Right hindlimb (tissue), 1 donor: ENCODE results near the gene CENPL.
"Not testable (repeated sequence)": the region's sequence is repeated elsewhere in the genome, so short reads cannot be mapped to it uniquely, and the experiment has no call there.

Experiments
- DNase-seq: peaks from one replicate; pipeline ENCODE4 v3.0.0-alpha.2; 2018

Gene CENPL

GRCh38 chr1:173856903-173857302, 32.2 kb upstream of the CENPL start:
- DNase-seq, result no peak

DNA sequence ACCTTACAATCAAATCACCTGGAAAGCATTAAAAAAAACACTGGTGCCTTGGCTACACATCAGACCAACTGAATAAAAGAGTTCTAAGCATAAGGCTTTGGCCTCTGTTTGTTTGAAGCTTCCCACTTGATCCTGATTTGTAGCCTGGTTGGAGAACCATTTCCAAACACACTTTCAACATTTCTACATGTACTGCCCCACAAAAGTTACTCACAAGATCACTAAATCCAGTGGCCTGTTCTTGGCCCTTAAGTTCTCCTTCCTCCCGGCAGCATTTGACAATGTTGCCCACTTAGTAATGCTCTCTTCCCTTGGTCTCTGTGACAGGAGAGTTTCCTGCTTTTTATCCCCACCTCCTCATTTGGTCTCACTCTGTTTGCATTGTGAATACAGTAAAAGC, 31.3 kb upstream of the CENPL start:
- no peak for DNase-seq

DNA sequence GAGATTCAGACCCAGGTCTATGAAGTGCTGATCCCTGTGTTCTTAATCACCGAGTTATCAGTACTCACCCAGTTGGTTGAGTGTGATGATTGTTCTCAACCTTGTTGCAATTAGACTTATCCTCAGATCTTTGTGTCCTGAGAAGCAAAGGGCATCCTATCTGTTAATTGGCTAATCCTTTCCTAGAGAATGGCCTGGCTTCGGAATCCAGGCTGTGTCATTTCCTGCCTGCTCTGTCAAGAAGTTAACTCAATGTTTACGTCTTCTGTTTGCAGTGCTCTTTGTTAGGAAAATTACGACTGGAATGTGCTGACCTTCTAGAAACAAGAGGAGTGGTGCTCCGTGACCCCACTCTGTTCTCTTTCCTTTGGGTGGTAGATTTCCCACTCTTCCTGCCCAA, 28.4 kb upstream of the CENPL start:
- no peak for DNase-seq

- no peak for DNase-seq
Observed at GRCh38 chr1:173852105-173852504, 27.4 kb upstream of the CENPL start.

DNA sequence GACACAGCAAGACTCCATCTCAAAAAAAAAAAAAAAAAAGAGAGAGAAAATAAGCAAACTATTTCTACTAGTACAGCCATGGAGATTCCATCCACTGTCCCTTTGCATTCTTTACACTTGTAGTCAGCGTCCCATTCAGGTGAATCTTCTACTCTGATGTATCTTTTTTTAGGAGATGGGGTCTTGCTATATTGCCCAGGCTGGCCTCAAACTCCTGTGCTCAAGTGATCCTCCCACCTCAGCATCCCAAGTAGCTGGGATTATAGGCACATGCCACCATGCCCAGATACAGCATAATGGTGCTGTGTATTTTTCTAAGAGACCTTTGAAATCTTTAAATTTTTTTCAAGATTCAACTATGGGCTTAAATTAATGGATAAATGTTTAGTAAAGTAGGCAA, 8.1 kb upstream of the CENPL start:
- no peak for DNase-seq

GRCh38 chr1:173827611-173828010, 2.9 kb upstream of the CENPL start:
- no peak for DNase-seq

DNA sequence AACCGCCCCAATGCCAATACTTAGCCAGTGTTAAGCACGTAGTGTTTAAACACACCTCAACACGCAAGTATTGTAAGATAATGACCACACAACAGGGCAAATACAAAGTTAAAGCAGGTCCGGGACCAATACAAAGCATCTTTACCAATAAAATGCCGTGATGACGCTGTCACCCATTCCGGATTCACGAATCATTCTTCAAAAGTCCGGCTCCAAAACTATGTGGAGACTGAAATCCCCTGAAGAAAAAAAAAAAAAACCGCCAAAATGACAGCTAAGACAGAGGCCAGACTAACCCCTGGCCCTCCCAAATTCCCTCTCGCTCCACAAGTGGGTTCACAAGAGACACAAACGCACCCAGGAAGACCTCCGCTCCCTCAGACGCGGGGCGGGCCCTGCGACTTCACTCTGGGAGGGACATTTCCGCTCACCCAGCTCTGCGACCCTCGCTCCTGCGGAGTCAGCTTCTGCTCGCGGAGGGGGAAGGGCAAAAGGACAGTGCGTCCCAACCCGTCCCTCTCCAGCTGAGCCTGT, 835 bp downstream of the CENPL start:
- no peak for DNase-seq

GRCh38 chr1:173821680-173822079, 3.0 kb downstream of the CENPL start:
- no peak for DNase-seq

GRCh38 chr1:173818459-173818858, 6.2 kb downstream of the CENPL start:
- no peak for DNase-seq

DNA sequence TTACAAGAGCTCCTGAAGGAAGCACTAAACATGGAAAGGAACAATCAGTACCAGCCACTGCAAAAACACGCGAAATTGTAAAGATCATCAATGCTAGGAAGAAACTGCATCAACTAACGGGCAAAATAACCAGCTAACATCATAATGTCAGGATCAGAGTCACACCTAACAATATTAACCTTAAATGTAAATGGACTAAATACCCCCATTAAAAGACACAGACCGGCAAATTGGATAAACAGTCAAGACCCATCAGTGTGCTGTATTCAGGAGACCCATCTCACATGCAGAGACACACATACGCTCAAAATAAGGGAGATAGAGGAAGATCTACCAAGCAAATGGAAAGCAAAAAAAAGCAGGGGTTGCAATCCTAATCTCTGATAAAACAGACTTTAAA, 11.0 kb downstream of the CENPL start:
- DNase-seq, result not testable (repeated sequence)

GRCh38 chr1:173802961-173803360, 21.7 kb downstream of the CENPL start:
- no peak for DNase-seq

DNA sequence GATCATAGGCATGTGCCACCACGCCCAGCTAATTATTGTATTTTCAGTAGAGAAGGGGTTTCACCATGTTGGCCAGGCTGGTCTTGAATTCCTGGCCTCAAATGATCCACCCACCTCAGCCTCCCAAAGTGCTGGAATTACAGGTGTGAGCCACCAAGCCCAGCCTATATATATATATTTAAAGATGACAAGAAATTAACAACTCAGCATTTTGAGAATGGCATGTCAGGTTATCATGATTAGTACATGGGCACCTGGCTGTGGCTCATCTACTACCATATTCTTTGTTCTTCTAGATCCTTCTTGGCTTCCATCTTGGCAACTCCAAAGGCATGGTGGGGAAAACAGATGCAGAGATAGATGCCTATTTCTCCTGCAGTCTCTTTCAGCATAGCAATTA, 24.7 kb downstream of the CENPL start:
- not testable (repeated sequence) for DNase-seq

GRCh38 chr1:173798078-173798477, 26.6 kb downstream of the CENPL start:
- DNase-seq, result no peak

GRCh38 chr1:173789841-173790240, 34.8 kb downstream of the CENPL start:
- no peak for DNase-seq

GRCh38 chr1:173784997-173785396, 39.7 kb downstream of the CENPL start:
- DNase-seq, result no peak

- no peak for DNase-seq
Observed at GRCh38 chr1:173779936-173780335, 44.7 kb downstream of the CENPL start.

DNA sequence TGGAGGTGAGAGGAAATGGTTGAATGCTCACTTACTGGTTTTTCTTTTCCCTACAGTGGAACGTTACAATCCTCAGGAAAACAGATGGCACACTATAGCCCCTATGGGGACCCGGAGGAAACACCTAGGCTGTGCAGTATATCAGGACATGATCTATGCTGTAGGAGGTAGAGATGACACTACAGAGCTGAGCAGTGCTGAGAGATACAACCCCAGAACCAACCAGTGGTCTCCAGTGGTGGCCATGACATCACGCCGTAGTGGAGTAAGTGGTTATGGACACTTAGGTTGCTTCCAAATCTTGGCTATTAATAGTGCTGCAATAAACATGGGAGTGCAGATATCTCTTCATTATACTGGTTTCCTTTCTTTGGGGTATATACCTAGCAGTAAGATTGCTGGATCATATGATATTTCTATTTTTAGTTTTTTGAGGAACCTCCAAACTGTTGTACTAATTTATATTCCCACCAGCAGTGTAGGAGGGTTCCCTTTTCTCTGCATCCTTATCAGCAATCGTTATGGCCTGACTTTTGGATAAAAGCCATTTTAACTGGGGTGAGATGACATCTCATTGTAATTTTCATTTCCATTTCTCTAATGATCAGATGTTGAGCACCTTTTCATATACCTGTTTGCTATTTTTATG, 49.0 kb downstream of the CENPL start:
- DNase-seq, result no peak

DNA sequence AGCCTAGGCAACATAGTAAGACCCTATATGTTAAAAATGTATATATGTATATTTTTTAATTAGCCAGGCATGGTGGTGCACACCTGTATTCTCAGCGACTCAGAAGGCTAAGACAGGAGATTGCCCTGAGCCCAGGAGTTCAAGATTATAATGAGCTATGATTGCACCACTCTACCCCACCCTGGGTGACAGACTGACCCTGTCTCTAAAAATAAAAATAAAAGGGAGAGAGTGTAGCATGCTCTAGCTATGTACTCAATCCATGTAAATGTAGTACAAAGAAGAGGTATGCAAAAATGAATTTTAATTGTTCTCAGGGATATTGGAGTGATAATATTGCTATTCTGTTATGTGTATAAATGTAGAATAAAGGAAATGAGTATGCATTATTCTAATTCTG, 53.1 kb downstream of the CENPL start:
- no peak for DNase-seq

GRCh38 chr1:173770330-173770729, 54.4 kb downstream of the CENPL start:
- DNase-seq, result not testable (repeated sequence)

DNA sequence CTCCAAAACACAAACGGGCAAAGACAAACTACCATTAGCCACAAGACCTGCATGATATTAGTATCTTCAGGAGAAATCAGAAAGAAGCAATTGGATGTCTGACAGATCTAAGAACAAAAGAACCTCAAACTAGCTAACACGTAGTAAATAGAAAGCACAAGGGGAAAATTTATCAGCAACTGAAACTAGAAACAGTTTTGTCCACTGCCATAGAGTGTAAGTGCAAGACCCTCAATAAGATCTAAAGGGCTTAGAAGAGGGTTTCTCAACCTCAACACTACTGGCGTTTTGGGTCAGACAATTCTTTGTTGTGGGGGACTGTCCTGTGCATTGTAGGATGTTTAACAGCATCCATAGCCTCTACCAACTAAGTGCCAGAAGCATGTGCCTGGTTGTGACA, 55.9 kb downstream of the CENPL start:
- no peak for DNase-seq

- no peak for DNase-seq
Observed at GRCh38 chr1:173768206-173768605, 56.5 kb downstream of the CENPL start.

GRCh38 chr1:173764331-173764730, 60.4 kb downstream of the CENPL start:
- not testable (repeated sequence) for DNase-seq

GRCh38 chr1:173758980-173759379, 65.7 kb downstream of the CENPL start:
- no peak for DNase-seq

DNA sequence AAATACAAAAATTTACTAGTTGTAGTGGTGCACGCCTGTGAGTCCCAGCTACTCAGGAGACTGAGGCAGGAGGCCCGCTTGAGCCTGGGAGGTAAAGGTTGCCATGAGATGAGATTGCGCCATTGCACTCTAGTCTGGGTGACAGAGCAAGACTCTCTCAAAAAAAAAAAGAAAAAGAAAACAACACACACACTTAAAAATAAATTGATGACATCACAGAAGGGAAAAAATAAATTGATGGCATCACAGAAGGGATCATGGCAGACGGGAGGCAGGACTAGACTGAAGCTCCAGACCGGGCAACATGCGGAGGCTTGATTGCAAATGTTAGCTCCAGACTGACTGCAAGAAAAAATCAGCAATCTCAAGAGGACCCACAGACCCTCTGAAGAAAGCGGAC, 66.6 kb downstream of the CENPL start:
- no peak for DNase-seq

- DNase-seq, result no peak
Observed at GRCh38 chr1:173757666-173758065, 67.0 kb downstream of the CENPL start.
